Neuronal stem cell (in vitro differentiated cells): ENCODE measurements around the gene RASGRP3.

ENCODE experiments used
- DNase-seq: peaks from one replicate; pipeline ENCODE4 v3.0.0-alpha.2; 2013; ENCODE audit warnings: low spot score
- H2AFZ ChIP-seq: one replicate; pipeline ENCODE4 v1.6.1; 2013; ENCODE audit warnings: mild to moderate bottlenecking, low read length, inconsistent platforms
- H2AK5ac ChIP-seq: 2 replicates; pipeline ENCODE4 v1.6.1; 2013; ENCODE audit warnings: low read depth, mild to moderate bottlenecking, inconsistent platforms, low read length, moderate library complexity, mixed read lengths
- H2BK120ac ChIP-seq: 2 replicates; pipeline ENCODE4 v1.6.1; 2013; ENCODE audit warnings: low read depth, mild to moderate bottlenecking, inconsistent platforms, low read length, moderate library complexity, mixed read lengths
- H2BK12ac ChIP-seq: one replicate; pipeline ENCODE4 v1.6.1; 2013; ENCODE audit warnings: low read length, inconsistent platforms
- H2BK15ac ChIP-seq: 2 replicates; pipeline ENCODE4 v1.6.1; 2013; ENCODE audit warnings: mild to moderate bottlenecking, low read length, inconsistent platforms, mixed read lengths
- H2BK5ac ChIP-seq: one replicate; pipeline ENCODE4 v1.6.1; 2013; ENCODE audit warnings: inconsistent platforms, mild to moderate bottlenecking, low read length, moderate library complexity
- H3K14ac ChIP-seq: one replicate; pipeline ENCODE4 v1.6.1; 2013; ENCODE audit warnings: low read length, inconsistent platforms
- H3K18ac ChIP-seq: 2 replicates; pipeline ENCODE4 v1.6.1; 2013; ENCODE audit warnings: low read length, inconsistent platforms
- H3K23ac ChIP-seq: 2 replicates; pipeline ENCODE4 v1.6.1; 2013; ENCODE audit warnings: low read depth, mild to moderate bottlenecking, mixed read lengths, low read length, inconsistent platforms; ENCODE audit not compliant: poor library complexity
- H3K27ac ChIP-seq: replicated peaks from 3 replicates; pipeline ENCODE4 v1.5.1; 2013; ENCODE audit warnings: low read length, inconsistent platforms
- H3K27me3 ChIP-seq, 3 experiments: 2 replicates each; pipeline ENCODE4 v1.6.1; 2013; ENCODE audit warnings: low read length in 3 of 3, mild to moderate bottlenecking in 2 of 3, inconsistent platforms in 1 of 3, low read depth in 1 of 3, mixed read lengths in 1 of 3, moderate library complexity in 1 of 3; ENCODE audit not compliant: control insufficient read depth in 3 of 3, insufficient read depth in 3 of 3
- H3K36me3 ChIP-seq, 2 donors: replicated peaks in 1 of 2; 2 replicates each; pipeline ENCODE4 v1.6.1; 2013; ENCODE audit warnings: low read length in 2 of 2; ENCODE audit not compliant: control insufficient read depth in 2 of 2, insufficient read depth in 2 of 2
- H3K4ac ChIP-seq: 2 replicates; pipeline ENCODE4 v1.6.1; 2013; ENCODE audit warnings: inconsistent platforms, mild to moderate bottlenecking, low read length, moderate library complexity
- H3K4me1 ChIP-seq, 2 donors: 1 replicate in 1 of 2; 2 replicates in 1 of 2; pipeline ENCODE4 v1.6.1; 2013; ENCODE audit warnings: low read length in 2 of 2, low read depth in 1 of 2; ENCODE audit not compliant: control insufficient read depth in 2 of 2, insufficient read depth in 1 of 2
- H3K4me2 ChIP-seq: one replicate; pipeline ENCODE4 v1.6.1; 2013; ENCODE audit warnings: mild to moderate bottlenecking, low read length, inconsistent platforms; ENCODE audit not compliant: insufficient read depth, poor library complexity, severe bottlenecking
- H3K4me3 ChIP-seq, 2 donors: 2 replicates each; pipeline ENCODE4 v1.5.1; 2013; ENCODE audit warnings: low read length in 2 of 2, mild to moderate bottlenecking in 2 of 2, inconsistent platforms in 1 of 2, moderate library complexity in 1 of 2
- H3K79me1 ChIP-seq: one replicate; pipeline ENCODE4 v1.6.1; 2013; ENCODE audit warnings: low read depth, mild to moderate bottlenecking, inconsistent platforms, low read length, moderate library complexity
- H3K9ac ChIP-seq: one replicate; pipeline ENCODE4 v1.6.1; 2013; ENCODE audit warnings: mild to moderate bottlenecking, low read depth, low read length, inconsistent platforms; ENCODE audit not compliant: poor library complexity
- H3K9me3 ChIP-seq, 2 donors: replicated peaks in 1 of 2; 2 replicates each; pipeline versions ENCODE3 to v1.6.1; 2013; ENCODE audit warnings: low read length in 2 of 2, mild to moderate bottlenecking in 2 of 2, inconsistent platforms in 1 of 2, low read depth in 1 of 2, mixed read lengths in 1 of 2, moderate library complexity in 1 of 2; ENCODE audit not compliant: control insufficient read depth in 2 of 2, insufficient read depth in 1 of 2
- H4K8ac ChIP-seq: one replicate; pipeline ENCODE4 v1.6.1; 2013; ENCODE audit warnings: low read depth, mild to moderate bottlenecking, inconsistent platforms, low read length, moderate library complexity
- H4K91ac ChIP-seq: one replicate; pipeline ENCODE4 v1.6.1; 2013; ENCODE audit warnings: low read length, low read depth, mild to moderate bottlenecking, inconsistent platforms; ENCODE audit not compliant: poor library complexity
- WGBS, 2 donors: extraction: QIAGEN DNeasy Blood & Tissue Kit; methylation state at CpG; one replicate each; pipeline ENCODE4 v1.1.7; 2013; ENCODE audit warnings: missing lambda C conversion rate in 2 of 2, mixed read lengths in 1 of 2; ENCODE audit not compliant: insufficient read length in 2 of 2, insufficient replicate concordance in 1 of 2; ENCODE audit errors: extremely low coverage in 2 of 2; 5-methylcytosine and 5-hydroxymethylcytosine counted together

RASGRP3 gene

GRCh38 chr2:33528441-33528950 lies 52.0 kb downstream of the RASGRP3 start:
- H3K4me1 ChIP-seq: no peaks in the 10 kb centered on the region
- DNase-seq: no peak

GRCh38 chr2:33529771-33530481 lies 53.5 kb downstream of the RASGRP3 start:
- no peak overlapping the region for H2BK15ac ChIP-seq
- H3K4me3 ChIP-seq: no peak overlapping the region
- H3K14ac ChIP-seq: no peak overlapping the region
- H3K23ac ChIP-seq: no peak overlapping the region
- H2AFZ ChIP-seq: peak overlapping the region; percentile 41
- H4K91ac ChIP-seq: no peak overlapping the region
- no peak overlapping the region for H2BK120ac ChIP-seq
- no peaks in the 10 kb centered on the region for H3K36me3 ChIP-seq
- no peak overlapping the region for H3K18ac ChIP-seq
- H3K4me1 ChIP-seq: no peaks in the 10 kb centered on the region
- H3K27ac ChIP-seq: no peak overlapping the region
- no peak for DNase-seq
- H3K79me1 ChIP-seq: no peaks in the 10 kb centered on the region
- H2AK5ac ChIP-seq: no peak overlapping the region
- no peak overlapping the region for H3K4me2 ChIP-seq
- no peak overlapping the region for H2BK5ac ChIP-seq
- no peak overlapping the region for H3K4ac ChIP-seq
- H3K9me3 ChIP-seq: no peaks in the 10 kb centered on the region
- H4K8ac ChIP-seq: no peak overlapping the region
- H3K9ac ChIP-seq: no peak overlapping the region
- WGBS, 2 donors: no CpG with 5 or more reads among the region's 6 CpGs
- no peak overlapping the region for H2BK12ac ChIP-seq
- H3K27me3 ChIP-seq: peaks cover 0 to 3% (median 0%) of the 10 kb centered on the region in 3 experiments

More at GRCh38 chr2:33528441-33528950, 52.0 kb downstream of the RASGRP3 start:
- Histone ChIP-seq H3K4me3 (no peak overlapping the region), H3K9ac (no peak overlapping the region), H3K23ac (no peak overlapping the region), H3K9me3 (no peaks in the 10 kb centered on the region), H3K79me1 (no peaks in the 10 kb centered on the region), H4K8ac (no peak overlapping the region), H3K4ac (no peak overlapping the region), H3K27ac (no peak overlapping the region), H3K4me2 (no peak overlapping the region), H2BK15ac (no peak overlapping the region), H3K36me3 (no peaks in the 10 kb centered on the region), H3K14ac (no peak overlapping the region), H2BK5ac (no peak overlapping the region), H3K18ac (no peak overlapping the region), H2AFZ (no peak overlapping the region), H2BK120ac (no peak overlapping the region), H4K91ac (no peak overlapping the region), H2BK12ac (no peak overlapping the region), H3K27me3 (peaks cover 0 to 3% (median 0%) of the 10 kb centered on the region in 3 experiments), H2AK5ac (no peak overlapping the region)
- WGBS, 2 donors: no CpG with 5 or more reads among the region's 2 CpGs

- no peak overlapping the region for H4K8ac ChIP-seq
- no peak overlapping the region for H2BK12ac ChIP-seq
- no peak overlapping the region for H3K4me2 ChIP-seq
- H3K4me1 ChIP-seq: no peaks in the 10 kb centered on the region
- H3K23ac ChIP-seq: no peak overlapping the region
- H2BK120ac ChIP-seq: no peak overlapping the region
- DNase-seq: no peak
- no peak overlapping the region for H3K14ac ChIP-seq
- no CpG with 5 or more reads among the region's 10 CpGs for WGBS, 2 donors
- H3K18ac ChIP-seq: no peak overlapping the region
- H3K27me3 ChIP-seq: peaks cover 0 to 3% (median 0%) of the 10 kb centered on the region in 3 experiments
- no peak overlapping the region for H3K4me3 ChIP-seq
- no peak overlapping the region for H3K4ac ChIP-seq
- H2BK15ac ChIP-seq: no peak overlapping the region
- H2BK5ac ChIP-seq: no peak overlapping the region
- no peaks in the 10 kb centered on the region for H3K9me3 ChIP-seq
- H3K27ac ChIP-seq: no peak overlapping the region
- no peak overlapping the region for H4K91ac ChIP-seq
- H3K79me1 ChIP-seq: no peaks in the 10 kb centered on the region
- H3K9ac ChIP-seq: no peak overlapping the region
- no peak overlapping the region for H2AK5ac ChIP-seq
- no peak overlapping the region for H2AFZ ChIP-seq
- H3K36me3 ChIP-seq: no peaks in the 10 kb centered on the region
Observed at GRCh38 chr2:33530690-33531548, 54.5 kb downstream of the RASGRP3 start.

GRCh38 chr2:33531549-33532059 lies 55.2 kb downstream of the RASGRP3 start:
- H3K4me2 ChIP-seq: no peak overlapping the region
- H4K8ac ChIP-seq: no peak overlapping the region
- H3K18ac ChIP-seq: no peak overlapping the region
- no peak overlapping the region for H3K14ac ChIP-seq
- no peak overlapping the region for H2BK12ac ChIP-seq
- no peak overlapping the region for H3K4ac ChIP-seq
- no peaks in the 10 kb centered on the region for H3K4me1 ChIP-seq
- H3K9me3 ChIP-seq: no peaks in the 10 kb centered on the region
- no peak overlapping the region for H3K4me3 ChIP-seq
- WGBS, 2 donors: no CpG with 5 or more reads among the region's 3 CpGs
- H3K36me3 ChIP-seq: no peaks in the 10 kb centered on the region
- no peak for DNase-seq
- no peak overlapping the region for H2BK5ac ChIP-seq
- peaks cover 0 to 3% (median 0%) of the 10 kb centered on the region in 3 experiments for H3K27me3 ChIP-seq
- no peak overlapping the region for H2AK5ac ChIP-seq
- H2BK120ac ChIP-seq: no peak overlapping the region
- no peaks in the 10 kb centered on the region for H3K79me1 ChIP-seq
- H2BK15ac ChIP-seq: no peak overlapping the region
- H3K27ac ChIP-seq: no peak overlapping the region
- no peak overlapping the region for H4K91ac ChIP-seq
- no peak overlapping the region for H3K9ac ChIP-seq
- H3K23ac ChIP-seq: no peak overlapping the region
- no peak overlapping the region for H2AFZ ChIP-seq
